ENCODE results near the gene CPAMD8.
A peak's percentile ranks its signal among the peaks of the same experiment; 100 is the strongest.

CPAMD8 gene

DNA sequence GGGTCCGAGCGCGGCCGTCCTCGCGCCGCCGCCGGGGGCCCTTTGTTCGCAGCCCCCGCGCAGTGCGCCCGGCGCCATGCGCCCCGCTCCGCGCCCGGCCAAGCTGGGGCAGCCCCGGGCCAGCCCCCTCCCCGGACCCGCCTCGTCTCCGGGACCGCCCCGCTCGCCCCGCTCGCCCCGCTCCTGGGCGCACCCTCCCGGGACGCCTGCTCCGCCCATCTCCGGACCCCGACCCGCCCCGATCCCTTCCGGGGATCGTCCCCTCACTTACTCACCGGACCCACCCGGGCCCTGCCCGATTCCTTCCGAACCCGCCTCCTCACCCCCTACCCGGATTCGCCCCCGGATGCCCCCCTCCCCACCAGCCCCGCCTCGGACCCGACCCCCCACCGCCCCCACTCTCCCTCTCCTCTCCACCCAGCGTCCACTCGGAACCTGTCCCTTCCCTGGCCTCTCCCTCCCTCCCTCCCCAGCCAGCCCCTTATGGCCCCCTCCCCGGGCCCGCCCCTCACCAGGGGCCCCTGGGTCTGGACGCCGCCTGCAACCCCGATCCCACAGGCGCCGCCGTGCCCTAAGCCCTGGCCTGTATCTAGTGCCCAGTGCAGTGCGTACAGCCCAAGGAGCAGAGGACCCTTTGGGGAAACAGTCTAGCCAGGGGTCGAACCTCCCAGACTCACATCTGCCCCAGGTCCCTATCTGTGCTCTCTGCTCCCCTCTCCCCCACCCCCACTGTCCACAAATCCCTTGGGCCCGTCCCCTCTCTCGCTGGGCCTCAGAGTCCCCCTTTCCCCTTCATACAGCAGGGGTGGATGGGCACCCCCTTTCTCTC is at the start of gene CPAMD8:
CPAMD8 (minus strand) TSS at position 105 of the 829 bp plus-strand sequence. CDS start 168 bp downstream, outside the sequence.
- DNase-seq (ENCODE audit: low read depth in 2 of 2): no peak

DNA sequence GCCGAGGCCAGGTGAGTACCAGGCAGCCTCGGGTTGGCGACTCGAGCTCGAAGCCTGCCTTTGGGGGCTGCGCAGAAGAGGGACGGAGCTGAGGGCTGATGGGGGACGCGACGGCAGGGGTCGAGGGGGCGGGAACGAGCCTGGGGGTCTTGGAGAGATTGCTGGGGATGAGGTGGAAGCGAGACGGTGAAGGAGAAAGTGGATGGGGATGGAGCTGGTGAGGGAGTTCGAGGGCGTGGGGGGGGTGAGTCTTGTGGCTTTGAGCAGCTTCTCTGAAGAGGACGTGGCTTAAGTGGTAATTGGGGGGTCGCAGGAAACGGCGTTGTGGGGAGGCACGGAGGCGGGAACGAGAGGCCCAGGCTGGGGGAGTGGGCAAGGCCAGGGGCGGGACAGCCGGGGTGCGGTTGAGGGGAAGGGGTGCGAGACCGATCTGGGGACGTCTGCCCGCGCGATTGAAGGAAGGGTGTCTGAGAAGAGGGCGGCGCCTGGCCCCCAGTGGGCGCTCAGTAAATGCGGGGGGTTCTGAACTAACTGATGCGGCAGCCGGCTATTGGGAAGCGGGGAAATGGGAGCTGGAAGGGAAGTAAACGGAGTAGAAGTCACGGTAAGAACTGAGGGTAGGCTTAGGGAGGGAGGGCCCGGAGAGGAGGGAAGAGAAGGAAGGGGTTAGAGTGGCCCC is 49.4 kb upstream of the CPAMD8 start:
- peak; percentile 19 to 26 for DNase-seq (ENCODE audit: low read depth in 2 of 2)

- peak; percentile 99 to 100 for DNase-seq (ENCODE audit: low read depth in 2 of 2)
Observed at GRCh38 chr19:17075035-17075863, 48.6 kb upstream of the CPAMD8 start, which contains the start of the genes HAUS8 and MYO9B. Gene HAUS8, minus strand, starts transcription at chr19:17075452. Its CDS starts 30 bp downstream, at chr19:17075422. Gene MYO9B, plus strand, starts transcription at chr19:17075777. Its CDS starts 25,941 bp downstream, at chr19:17101718.

DNA sequence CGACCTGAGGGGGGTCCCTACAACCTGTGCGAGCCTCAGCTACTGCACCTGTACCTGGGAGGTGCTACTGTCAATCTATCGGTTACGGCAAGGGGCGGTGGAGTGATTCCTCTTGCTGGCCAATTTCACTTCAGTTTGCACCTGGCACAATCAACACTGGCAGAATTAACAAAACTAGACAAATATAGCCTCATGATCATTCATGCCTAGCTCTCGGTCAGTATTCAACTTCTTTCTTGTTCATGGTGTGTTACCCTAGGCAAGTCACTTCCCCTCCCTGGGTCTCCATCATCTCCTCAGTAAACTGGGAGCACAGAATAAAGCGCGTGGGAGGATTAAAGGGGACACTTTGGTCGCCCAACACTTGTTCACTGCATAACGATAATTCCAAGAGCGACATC is 48.0 kb upstream of the CPAMD8 start:
- no peak for DNase-seq (ENCODE audit: low read depth in 2 of 2)

DNA sequence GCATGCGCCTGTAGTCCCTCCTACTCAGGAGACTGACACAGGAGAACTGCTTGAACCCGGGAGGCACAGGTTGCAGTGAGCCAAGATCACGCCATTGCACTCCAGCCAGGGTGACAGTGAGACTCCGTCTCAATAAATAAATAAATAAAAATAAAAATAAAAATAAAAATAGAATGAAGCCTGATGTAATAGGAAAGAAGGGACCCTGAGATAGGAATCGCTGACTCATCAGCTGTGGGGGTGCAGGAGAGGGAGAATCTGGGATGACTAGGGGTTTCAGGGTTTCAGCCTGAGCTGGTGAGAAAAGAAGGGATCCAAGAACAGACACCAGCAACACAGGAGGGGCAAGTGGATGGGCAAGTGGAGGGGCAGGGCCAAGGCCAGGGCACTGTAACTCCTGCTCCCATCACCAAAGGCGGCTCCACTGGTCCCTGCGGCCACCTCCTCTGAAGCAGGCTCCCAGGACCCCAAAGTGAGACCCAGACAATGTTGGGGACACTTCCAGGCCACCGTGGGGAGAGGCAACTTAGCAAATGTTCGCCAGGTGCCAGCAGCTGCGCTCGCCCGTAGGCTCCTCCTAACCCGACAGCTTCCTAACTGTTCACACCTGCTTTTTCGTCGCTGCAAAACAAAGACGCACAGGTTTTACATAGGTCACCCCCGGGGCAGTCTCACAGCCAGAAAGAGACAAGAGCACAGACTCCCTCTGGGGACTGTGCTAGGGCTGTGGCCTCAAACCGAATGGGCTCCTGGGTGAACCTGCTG is 47.4 kb upstream of the CPAMD8 start:
- DNase-seq (ENCODE audit: low read depth in 2 of 2): no peak

- no peak for DNase-seq (ENCODE audit: low read depth in 2 of 2)
Observed at GRCh38 chr19:17070912-17071311, 44.3 kb upstream of the CPAMD8 start.

GRCh38 chr19:17070421-17070820 is 43.8 kb upstream of the CPAMD8 start:
- DNase-seq (ENCODE audit: low read depth in 2 of 2): no peak

DNA sequence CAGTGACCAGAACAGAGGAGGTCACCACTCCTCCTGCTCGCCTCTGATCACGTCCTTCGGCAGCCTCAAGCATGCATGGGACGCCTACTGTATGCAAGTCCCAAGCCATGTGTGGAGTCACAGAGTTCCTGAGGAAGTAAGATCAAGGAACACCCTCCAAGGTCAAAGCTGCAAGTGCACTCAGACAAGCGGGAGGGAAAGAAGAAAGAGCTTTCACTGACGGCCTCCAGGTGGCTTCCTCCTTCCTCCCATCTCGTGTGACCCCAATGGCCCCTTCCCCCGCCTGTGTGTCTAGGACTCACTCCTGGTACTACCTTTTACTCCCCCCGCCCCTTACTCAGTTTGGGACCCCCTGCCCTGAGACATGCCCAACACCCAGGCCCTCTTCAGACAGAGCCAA is 42.6 kb upstream of the CPAMD8 start:
- no peak for DNase-seq (ENCODE audit: low read depth in 2 of 2)

GRCh38 chr19:17063428-17063827 is 36.8 kb upstream of the CPAMD8 start:
- no peak for DNase-seq (ENCODE audit: low read depth in 2 of 2)

DNA sequence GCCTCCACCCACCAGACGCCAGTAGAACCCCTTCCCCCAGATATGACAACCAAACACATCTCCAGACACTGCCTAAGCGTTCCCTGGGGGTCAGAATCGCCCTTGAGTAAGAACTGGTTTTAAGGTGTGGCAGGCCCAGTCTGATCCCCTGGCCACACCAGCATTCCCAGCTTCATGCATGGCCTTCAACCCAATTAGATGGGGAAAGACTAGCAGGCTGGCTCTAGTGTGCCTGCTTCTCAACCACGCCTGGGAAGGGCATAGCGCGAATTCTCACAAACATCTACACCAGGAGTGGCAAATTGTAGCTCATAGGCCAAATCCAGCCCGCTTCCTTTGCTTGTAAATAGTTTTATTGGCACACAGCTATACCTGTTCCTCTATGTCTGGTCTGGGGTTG is 35.1 kb upstream of the CPAMD8 start:
- no peak for DNase-seq (ENCODE audit: low read depth in 2 of 2)

DNA sequence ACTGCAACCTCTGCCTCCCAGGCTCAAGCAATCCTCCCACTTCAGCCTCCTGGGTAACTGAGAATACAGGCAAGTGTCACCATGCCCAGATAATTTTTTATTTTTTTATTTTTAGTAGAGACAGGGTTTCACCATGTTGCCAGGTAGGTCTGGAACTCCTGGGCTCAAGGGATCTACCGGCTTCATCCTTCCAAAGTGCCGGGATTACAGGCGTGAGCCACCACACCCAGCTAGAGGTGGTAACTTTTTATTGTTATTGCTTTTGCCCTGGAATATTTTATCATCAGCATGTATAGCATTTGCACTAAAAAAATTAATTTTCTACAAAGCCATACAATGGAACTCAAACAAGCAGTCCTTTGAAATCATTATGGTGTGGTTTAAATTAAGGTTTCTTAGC is 34.6 kb upstream of the CPAMD8 start:
- no peak for DNase-seq (ENCODE audit: low read depth in 2 of 2)

- no peak for DNase-seq (ENCODE audit: low read depth in 2 of 2)
Observed at GRCh38 chr19:17060802-17061201, 34.2 kb upstream of the CPAMD8 start.

DNA sequence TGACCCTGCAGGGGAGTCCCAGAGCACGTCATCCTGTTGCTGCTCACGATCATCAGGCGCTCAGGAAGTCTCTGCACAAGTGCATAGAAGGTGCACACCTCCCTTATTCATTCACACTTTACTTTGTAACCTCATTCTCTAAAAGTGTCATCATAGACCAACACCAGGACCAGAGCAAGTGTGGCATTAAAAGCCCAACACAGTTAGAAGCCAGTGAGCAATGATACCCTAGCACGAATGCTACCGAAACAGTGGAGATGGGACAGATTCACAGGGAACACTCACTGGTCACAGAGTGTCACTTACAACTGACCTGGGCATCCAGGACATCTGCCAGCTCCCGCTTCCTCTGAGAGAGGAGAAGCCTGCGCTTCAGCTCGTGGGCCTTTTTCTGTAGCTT is 31.6 kb upstream of the CPAMD8 start:
- DNase-seq (ENCODE audit: low read depth in 2 of 2): no peak

DNA sequence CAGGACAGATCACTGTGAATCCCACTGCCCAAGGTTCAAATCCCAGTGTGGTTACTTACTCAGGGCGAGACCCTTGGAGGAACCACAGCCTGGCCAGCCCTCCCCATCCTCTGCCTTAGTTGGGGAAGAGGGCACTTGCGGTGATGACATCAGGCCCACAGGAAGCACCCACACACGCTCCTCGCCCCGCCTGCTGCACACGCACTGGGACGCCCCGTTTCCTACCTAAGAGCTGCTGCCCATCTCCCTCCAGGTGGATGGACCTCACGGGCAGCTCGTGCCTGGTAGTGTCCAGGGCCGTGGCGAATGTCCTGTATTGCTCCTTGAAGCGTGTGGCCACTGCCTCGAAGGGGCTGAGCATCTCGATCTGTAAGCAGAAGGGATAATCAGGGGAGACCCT is 29.0 kb upstream of the CPAMD8 start:
- DNase-seq (ENCODE audit: low read depth in 2 of 2): no peak

DNA sequence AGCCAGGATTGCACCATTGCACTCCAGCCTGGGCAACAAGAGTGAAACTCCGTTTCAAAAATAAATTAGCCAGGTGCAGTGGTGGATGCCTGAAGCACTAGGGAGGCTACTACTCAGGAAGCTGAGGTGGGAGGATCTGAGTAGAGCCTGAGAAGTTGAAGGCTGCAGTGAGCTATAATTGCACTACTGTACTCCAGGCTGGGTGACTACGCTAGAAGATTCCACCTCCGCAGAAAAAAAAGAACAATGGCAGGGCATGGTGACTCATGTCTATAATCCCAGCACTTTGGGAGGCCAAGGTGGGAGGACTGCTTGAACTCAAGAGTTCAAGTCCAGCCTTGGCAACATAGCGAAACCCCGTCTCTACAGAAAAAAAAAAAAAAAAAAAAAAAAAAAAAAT is 28.1 kb upstream of the CPAMD8 start:
- no peak for DNase-seq (ENCODE audit: low read depth in 2 of 2)

DNA sequence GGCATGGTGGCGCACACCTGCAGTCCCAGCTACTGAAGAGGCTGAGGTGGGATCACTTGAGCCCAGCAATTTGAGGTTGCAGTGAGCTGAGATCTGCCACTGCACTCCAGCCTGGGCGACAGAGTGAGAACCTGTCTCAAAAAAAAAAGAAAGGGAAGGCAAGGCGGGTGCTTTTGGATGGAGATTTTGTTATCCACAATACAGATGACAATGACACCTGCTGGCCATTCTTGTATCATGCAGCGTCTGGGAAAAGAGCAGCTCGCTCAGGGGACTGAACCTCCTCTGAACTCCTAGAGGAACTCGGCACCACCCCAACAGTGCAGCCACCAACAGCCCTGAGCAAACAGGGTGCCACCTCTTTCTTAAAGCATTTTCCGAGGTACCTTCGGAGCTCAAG is 25.8 kb upstream of the CPAMD8 start:
- DNase-seq (ENCODE audit: low read depth in 2 of 2): no peak

DNA sequence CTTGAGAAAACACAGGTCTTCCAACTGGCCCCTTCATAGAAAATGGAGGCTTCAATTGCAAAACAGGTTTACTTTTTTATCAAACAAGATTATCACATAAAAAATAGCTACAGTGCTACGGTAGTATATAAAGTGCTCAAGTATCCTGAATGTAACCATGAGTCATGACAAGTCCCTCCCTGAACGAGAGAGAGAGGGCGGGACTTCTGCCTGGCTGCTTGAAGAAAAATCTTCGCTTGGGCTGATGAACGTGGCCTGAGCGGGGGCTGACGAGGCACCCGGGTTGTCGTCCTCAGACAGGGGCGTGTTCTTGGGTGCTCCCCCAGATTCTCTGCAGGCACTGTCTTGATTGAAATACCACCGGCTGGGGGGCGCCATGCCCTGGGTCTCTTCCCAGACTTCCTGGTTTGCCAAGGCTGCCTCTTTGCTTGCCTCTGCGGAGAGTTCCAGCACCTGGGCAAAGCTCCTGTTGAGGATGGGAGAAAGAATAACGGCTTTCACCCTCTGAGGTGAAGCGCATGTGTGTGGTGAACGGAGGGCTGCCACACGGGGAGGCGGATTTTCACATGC is 23.2 kb upstream of the CPAMD8 start:
- no peak for DNase-seq (ENCODE audit: low read depth in 2 of 2)

DNA sequence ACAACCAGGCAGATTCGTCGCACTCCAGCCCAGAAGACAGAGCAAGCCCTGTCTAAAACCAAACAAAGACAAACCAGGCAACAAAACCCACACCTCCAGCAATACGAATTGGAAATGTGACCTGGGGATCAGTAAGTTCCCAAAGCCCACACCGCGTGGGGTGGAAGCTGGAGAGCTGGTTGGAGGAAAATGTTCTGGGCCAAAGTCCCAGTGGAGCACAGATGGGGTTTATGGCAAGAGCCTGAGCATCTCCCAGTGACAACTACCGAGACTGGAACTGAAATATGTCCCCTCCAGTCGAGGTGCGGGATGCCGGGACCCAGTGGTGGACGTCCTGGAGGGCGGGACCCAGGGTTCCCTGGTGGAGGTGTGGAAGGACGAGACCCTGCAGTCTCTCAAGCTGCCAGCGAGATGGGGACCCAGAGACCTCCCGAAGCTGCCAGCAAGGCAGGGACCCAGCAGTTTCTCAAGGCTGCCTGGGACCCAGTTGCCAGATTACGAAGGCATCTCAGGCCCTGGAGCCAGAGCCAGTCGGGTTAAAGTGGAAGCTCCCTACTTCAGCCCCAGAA is 22.4 kb upstream of the CPAMD8 start:
- no peak for DNase-seq (ENCODE audit: low read depth in 2 of 2)

GRCh38 chr19:17045907-17046502 is 19.4 kb upstream of the CPAMD8 start:
- no peak for DNase-seq (ENCODE audit: low read depth in 2 of 2)

GRCh38 chr19:17043744-17044143 is 17.1 kb upstream of the CPAMD8 start:
- no peak for DNase-seq (ENCODE audit: low read depth in 2 of 2)

Data from activated CD8-positive, alpha-beta memory T cell treated with anti-CD3 and anti-CD28 coated beads for 4 hours (primary cell).